Mesothelial cell of epicardium (in vitro differentiated cells): ENCODE results near the gene B3GAT1. TPM values are rescaled to one million over a fixed set of nuclear protein-coding genes. Genes with fewer than 3 reads are reported as not detected.

Source experiments
- DNase-seq, 2 experiments: peaks; one replicate each; pipeline ENCODE4 v3.0.0; 2021; ENCODE audit warnings: low spot score in 2 of 2; ENCODE audit not compliant: unreplicated experiment in 2 of 2
- H3K27ac Mint-ChIP-seq: 2 replicates; pipeline ENCODE4 v1.8.0; 2021; ENCODE audit warnings: mixed read lengths
- H3K27me3 Mint-ChIP-seq: 2 replicates; pipeline ENCODE4 v1.8.0; 2021; ENCODE audit warnings: low read depth, mixed read lengths
- H3K36me3 Mint-ChIP-seq: 2 replicates; pipeline ENCODE4 v1.8.0; 2021; ENCODE audit warnings: mixed read lengths
- H3K4me1 Mint-ChIP-seq: 2 replicates; pipeline ENCODE4 v1.8.0; 2021; ENCODE audit warnings: mixed read lengths
- H3K4me3 Mint-ChIP-seq: 2 replicates; pipeline ENCODE4 v1.8.0; 2021; ENCODE audit warnings: mild to moderate bottlenecking, moderate library complexity, mixed read lengths
- H3K9me3 Mint-ChIP-seq: 2 replicates; pipeline ENCODE4 v1.8.0; 2021; ENCODE audit warnings: mixed read lengths
- total RNA-seq: library from RNA; stranded (reverse); gene quantifications from 3 replicates; pipeline ENCODE4 v1.2.1, GENCODE V29; 2021
- TF ChIP-seq, protein P1 (sequence below): fragments of 200-600 bp; sonication (generic); IDR thresholded peaks from one replicate; pipeline ENCODE4 v1.5.0; 2021; ENCODE audit warnings: antibody characterized with exemption; ENCODE audit not compliant: unreplicated experiment

Gene B3GAT1
- total RNA-seq, 1 donor from 2014 or later = 1.5 TPM

DNA sequence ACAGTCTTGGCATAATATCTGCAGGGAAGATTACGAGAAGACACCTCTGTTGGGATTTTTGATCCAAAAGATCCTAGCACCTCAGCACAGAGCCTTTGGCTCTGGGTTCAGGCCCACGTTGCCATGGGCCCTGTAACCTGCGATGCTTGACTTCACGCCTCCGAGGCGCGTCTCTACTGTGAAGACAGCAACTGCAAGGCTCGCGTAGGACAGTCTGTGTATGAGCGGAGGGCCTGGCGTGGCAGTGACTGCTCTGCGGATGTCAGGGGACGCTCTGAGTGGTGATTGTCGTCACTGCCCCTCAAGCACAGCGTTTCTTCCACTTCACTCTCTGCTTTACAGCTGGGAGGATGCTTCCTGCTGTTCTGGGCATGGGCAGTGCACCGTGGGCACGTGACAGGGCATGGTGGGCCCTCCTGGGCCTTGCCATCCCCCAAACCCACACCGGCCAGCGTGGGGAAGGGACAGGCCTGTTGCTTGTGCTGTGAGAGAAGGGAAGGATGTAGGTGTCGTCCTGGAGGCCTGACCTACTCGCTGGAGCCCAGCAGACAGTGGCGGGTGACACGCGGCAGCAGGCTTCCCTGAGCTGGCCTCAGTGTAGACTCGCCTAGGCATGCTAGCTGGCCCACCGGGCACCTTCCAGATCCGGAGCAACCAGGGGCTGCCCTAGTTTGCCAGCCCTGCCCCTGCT is 53.7 kb downstream of the B3GAT1 start:
- Mint-ChIP-seq H3K27me3 (peaks cover 3% of the 10 kb centered on the region), H3K36me3 (peaks cover 7% of the 10 kb centered on the region), H3K27ac (no peak overlapping the region), H3K4me3 (no peak overlapping the region), H3K9me3 (peaks cover 13% of the 10 kb centered on the region), H3K4me1 (peaks cover 11% of the 10 kb centered on the region)
- no peak for DNase-seq
- TF ChIP-seq, protein P1, sequence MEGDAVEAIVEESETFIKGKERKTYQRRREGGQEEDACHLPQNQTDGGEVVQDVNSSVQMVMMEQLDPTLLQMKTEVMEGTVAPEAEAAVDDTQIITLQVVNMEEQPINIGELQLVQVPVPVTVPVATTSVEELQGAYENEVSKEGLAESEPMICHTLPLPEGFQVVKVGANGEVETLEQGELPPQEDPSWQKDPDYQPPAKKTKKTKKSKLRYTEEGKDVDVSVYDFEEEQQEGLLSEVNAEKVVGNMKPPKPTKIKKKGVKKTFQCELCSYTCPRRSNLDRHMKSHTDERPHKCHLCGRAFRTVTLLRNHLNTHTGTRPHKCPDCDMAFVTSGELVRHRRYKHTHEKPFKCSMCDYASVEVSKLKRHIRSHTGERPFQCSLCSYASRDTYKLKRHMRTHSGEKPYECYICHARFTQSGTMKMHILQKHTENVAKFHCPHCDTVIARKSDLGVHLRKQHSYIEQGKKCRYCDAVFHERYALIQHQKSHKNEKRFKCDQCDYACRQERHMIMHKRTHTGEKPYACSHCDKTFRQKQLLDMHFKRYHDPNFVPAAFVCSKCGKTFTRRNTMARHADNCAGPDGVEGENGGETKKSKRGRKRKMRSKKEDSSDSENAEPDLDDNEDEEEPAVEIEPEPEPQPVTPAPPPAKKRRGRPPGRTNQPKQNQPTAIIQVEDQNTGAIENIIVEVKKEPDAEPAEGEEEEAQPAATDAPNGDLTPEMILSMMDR = no peak

- peaks cover 3% of the 10 kb centered on the region for H3K27me3 Mint-ChIP-seq
- TF ChIP-seq, protein P1 = no peak
- peaks cover 7% of the 10 kb centered on the region for H3K36me3 Mint-ChIP-seq
- peaks cover 14% of the 10 kb centered on the region for H3K9me3 Mint-ChIP-seq
- no peak overlapping the region for H3K27ac Mint-ChIP-seq
- H3K4me1 Mint-ChIP-seq = peaks cover 11% of the 10 kb centered on the region
- no peak for DNase-seq
- no peak overlapping the region for H3K4me3 Mint-ChIP-seq
Measured at GRCh38 chr11:134357545-134357839, 54.5 kb downstream of the B3GAT1 start.

GRCh38 chr11:134356656-134357544 is 55.1 kb downstream of the B3GAT1 start:
- H3K9me3 Mint-ChIP-seq = peaks cover 14% of the 10 kb centered on the region
- no peak for DNase-seq
- no peak overlapping the region for H3K4me3 Mint-ChIP-seq
- peaks cover 7% of the 10 kb centered on the region for H3K36me3 Mint-ChIP-seq
- TF ChIP-seq, protein P1 = no peak
- H3K4me1 Mint-ChIP-seq = peaks cover 11% of the 10 kb centered on the region
- no peak overlapping the region for H3K27ac Mint-ChIP-seq
- H3K27me3 Mint-ChIP-seq = peaks cover 2% of the 10 kb centered on the region

GRCh38 chr11:134355656-134356055 is 56.4 kb downstream of the B3GAT1 start:
- TF ChIP-seq, protein P1 = no peak
- peaks cover 7% of the 10 kb centered on the region for H3K36me3 Mint-ChIP-seq
- peak overlapping the region; percentile 1 for H3K27ac Mint-ChIP-seq
- no peak overlapping the region for H3K4me3 Mint-ChIP-seq
- peaks cover 14% of the 10 kb centered on the region for H3K9me3 Mint-ChIP-seq
- H3K27me3 Mint-ChIP-seq = no peaks in the 10 kb centered on the region
- DNase-seq = no peak
- peaks cover 11% of the 10 kb centered on the region for H3K4me1 Mint-ChIP-seq

GRCh38 chr11:134355136-134355535 is 56.9 kb downstream of the B3GAT1 start:
- H3K27ac Mint-ChIP-seq = peak overlapping the region; percentile 1
- peaks cover 14% of the 10 kb centered on the region for H3K9me3 Mint-ChIP-seq
- TF ChIP-seq, protein P1 = no peak
- peaks cover 7% of the 10 kb centered on the region for H3K36me3 Mint-ChIP-seq
- no peak for DNase-seq
- H3K4me3 Mint-ChIP-seq = no peak overlapping the region
- peaks cover 10% of the 10 kb centered on the region for H3K4me1 Mint-ChIP-seq
- H3K27me3 Mint-ChIP-seq = no peaks in the 10 kb centered on the region
